Muscle of arm (tissue), 12 donors: ENCODE data around the gene SERGEF. TPM values are rescaled to one million over a fixed set of nuclear protein-coding genes. Genes with fewer than 3 reads are reported as not detected.
A peak's percentile ranks its signal among the peaks of the same experiment; 100 is the strongest.

ENCODE experiments used
- DNase-seq: peaks from one replicate; pipeline ENCODE4 v3.0.0-alpha.2; 2013
- polyA plus RNA-seq, 12 donors: library from polyadenylated mRNA; unstranded; fragments of 120-200 nt; gene quantifications; one replicate each; pipeline ENCODE4 v1.2.1, GENCODE V29; 2013; ENCODE audit not compliant: insufficient read length in 12 of 12

The SERGEF gene
- polyA plus RNA-seq, 12 donors = 7.0 to 60.5 (median 12.0) TPM; not detected in 1

- peak; percentile 68 for DNase-seq
These were observed 196.5 kb downstream of the SERGEF start for GRCh38 chr11:17816232-17816931.

- DNase-seq = no peak
These were observed 198.3 kb downstream of the SERGEF start for GRCh38 chr11:17814546-17814945.

- no peak for DNase-seq
These were observed 199.3 kb downstream of the SERGEF start for GRCh38 chr11:17813391-17814059.

GRCh38 chr11:17812865-17813187 is 200.0 kb downstream of the SERGEF start:
- no peak for DNase-seq

GRCh38 chr11:17812091-17812864 is 200.6 kb downstream of the SERGEF start:
- no peak for DNase-seq

GRCh38 chr11:17811352-17811751 is 201.5 kb downstream of the SERGEF start:
- DNase-seq = no peak

GRCh38 chr11:17810746-17811145 is 202.1 kb downstream of the SERGEF start:
- DNase-seq = no peak

GRCh38 chr11:17810041-17810440 is 202.8 kb downstream of the SERGEF start:
- no peak for DNase-seq

- no peak for DNase-seq
These were observed 205.8 kb downstream of the SERGEF start for GRCh38 chr11:17807034-17807433.

- no peak for DNase-seq
These were observed 207.0 kb downstream of the SERGEF start for GRCh38 chr11:17805873-17806272.

GRCh38 chr11:17805043-17805442 is 207.8 kb downstream of the SERGEF start:
- no peak for DNase-seq

GRCh38 chr11:17803754-17804334 is 209.0 kb downstream of the SERGEF start:
- no peak for DNase-seq

- DNase-seq = no peak
These were observed 210.4 kb downstream of the SERGEF start for GRCh38 chr11:17802491-17802890.

GRCh38 chr11:17801166-17801565 is 211.7 kb downstream of the SERGEF start:
- DNase-seq = no peak

GRCh38 chr11:17799147-17799546 is 213.7 kb downstream of the SERGEF start:
- DNase-seq = no peak

- no peak for DNase-seq
These were observed 214.1 kb downstream of the SERGEF start for GRCh38 chr11:17798716-17799115.

GRCh38 chr11:17798253-17798652 is 214.6 kb downstream of the SERGEF start:
- DNase-seq = no peak

GRCh38 chr11:17796154-17796553 is 216.7 kb downstream of the SERGEF start:
- DNase-seq = no peak

- no peak for DNase-seq
These were observed 217.9 kb downstream of the SERGEF start for GRCh38 chr11:17794981-17795380.

- no peak for DNase-seq
These were observed 219.1 kb downstream of the SERGEF start for GRCh38 chr11:17793642-17794170.

GRCh38 chr11:17792161-17792560 is 220.7 kb downstream of the SERGEF start:
- no peak for DNase-seq

- DNase-seq = no peak
These were observed 221.7 kb downstream of the SERGEF start for GRCh38 chr11:17791144-17791543.
